NCI-H1092 treated with DMSO at 0.1 percent for 48 hours (cell line): ENCODE results near the gene ERCC1.

Source experiments
- DNase-seq: peaks from one replicate; lab custom pipeline; 2025; lab: John Stamatoyannopoulos, UW

Gene ERCC1

GRCh38 chr19:45423589-45424190, at the start of gene ERCC1:
TSS of gene ERCC1 (minus strand) at chr19:45423917. CDS start at chr19:45423374, 543 bp downstream.
- peak; percentile 89 for DNase-seq

GRCh38 chr19:45473367-45473681, 49.6 kb upstream of the ERCC1 start:
- DNase-seq = no peak

GRCh38 chr19:45472563-45473366, 49.0 kb upstream of the ERCC1 start:
- DNase-seq = no peak

- DNase-seq = no peak
These were observed 48.3 kb upstream of the ERCC1 start for GRCh38 chr19:45471931-45472562.

- DNase-seq = no peak
These were observed 47.6 kb upstream of the ERCC1 start for GRCh38 chr19:45471111-45471930.

GRCh38 chr19:45470762-45471081, 47.0 kb upstream of the ERCC1 start:
- no peak for DNase-seq

- DNase-seq = no peak
These were observed 46.4 kb upstream of the ERCC1 start for GRCh38 chr19:45469945-45470761.

GRCh38 chr19:45469132-45469944, 45.6 kb upstream of the ERCC1 start:
- DNase-seq = peak; percentile 61

- no peak for DNase-seq
These were observed 45.0 kb upstream of the ERCC1 start for GRCh38 chr19:45468803-45469131.

- no peak for DNase-seq
These were observed 44.5 kb upstream of the ERCC1 start for GRCh38 chr19:45468159-45468651.

- peak; percentile 69 for DNase-seq
These were observed 43.9 kb upstream of the ERCC1 start, which contains the start of gene FOSB for GRCh38 chr19:45467456-45468158. TSS of gene FOSB (plus strand) at chr19:45467996. CDS start at chr19:45468587, 591 bp downstream.

GRCh38 chr19:45467115-45467455, 43.4 kb upstream of the ERCC1 start:
- DNase-seq = no peak

GRCh38 chr19:45464852-45465441, 41.2 kb upstream of the ERCC1 start:
- no peak for DNase-seq

GRCh38 chr19:45464274-45464673, 40.6 kb upstream of the ERCC1 start:
- DNase-seq = no peak

- DNase-seq = no peak
These were observed 39.5 kb upstream of the ERCC1 start for GRCh38 chr19:45463241-45463640.

- no peak for DNase-seq
These were observed 38.5 kb upstream of the ERCC1 start for GRCh38 chr19:45462174-45462573.

- DNase-seq = no peak
These were observed 37.2 kb upstream of the ERCC1 start for GRCh38 chr19:45460807-45461347.

- DNase-seq = no peak
These were observed 34.1 kb upstream of the ERCC1 start for GRCh38 chr19:45457776-45458175.

- DNase-seq = no peak
These were observed 32.7 kb upstream of the ERCC1 start for GRCh38 chr19:45456500-45456815.
